CD14-positive monocyte (primary cell): ENCODE results near the gene GRIN2C. TPM values are rescaled to one million over a fixed set of nuclear protein-coding genes. Genes with fewer than 3 reads are reported as not detected.

Source experiments
- DNase-seq, 3 donors: peaks; one replicate each; pipeline ENCODE4 v3.0.0-alpha.2; 2011 to 2022
- H2AFZ ChIP-seq: 2 replicates; pipeline ENCODE4 v1.6.0; 2012; ENCODE audit warnings: mild to moderate bottlenecking, low read depth, low read length, inconsistent platforms; ENCODE audit not compliant: insufficient read depth, poor library complexity, severe bottlenecking
- H3K27ac ChIP-seq, 2 donors: 1 replicate in 1 of 2; 2 replicates in 1 of 2; pipeline ENCODE4 v1.5.1; 2012 to 2013; ENCODE audit warnings: low read length in 2 of 2, control low read depth in 1 of 2, inconsistent platforms in 1 of 2, low read depth in 1 of 2, mild to moderate bottlenecking in 1 of 2
- H3K27me3 ChIP-seq, 2 donors: one replicate each; pipeline versions ENCODE4 v1.6.0 to v1.6.1; 2011 to 2013; ENCODE audit warnings: low read length in 2 of 2; ENCODE audit not compliant: control insufficient read depth in 2 of 2, insufficient read depth in 2 of 2
- H3K36me3 ChIP-seq, 2 donors: replicated peaks in 1 of 2; 1 replicate in 1 of 2; 2 replicates in 1 of 2; pipeline versions ENCODE4 v1.5.1 to v1.6.1; 2012 to 2013; ENCODE audit warnings: low read length in 2 of 2, control low read depth in 1 of 2, inconsistent platforms in 1 of 2, mild to moderate bottlenecking in 1 of 2; ENCODE audit not compliant: insufficient read depth in 2 of 2, control insufficient read depth in 1 of 2
- H3K4me1 ChIP-seq, 2 donors: 1 replicate in 1 of 2; 2 replicates in 1 of 2; pipeline versions ENCODE4 v1.5.1 to v1.6.1; 2012 to 2013; ENCODE audit warnings: low read length in 2 of 2, control low read depth in 1 of 2, inconsistent platforms in 1 of 2, mild to moderate bottlenecking in 1 of 2, moderate library complexity in 1 of 2; ENCODE audit not compliant: insufficient read depth in 2 of 2, control insufficient read depth in 1 of 2
- H3K4me2 ChIP-seq: replicated peaks from 2 replicates; pipeline ENCODE3; 2012; ENCODE audit warnings: low read length, moderate library complexity, mild to moderate bottlenecking; ENCODE audit not compliant: poor library complexity, severe bottlenecking; ENCODE audit errors: extremely low read depth
- H3K4me3 ChIP-seq, 3 experiments: fragments of 200-600 bp in 1 of 3; sonication (generic) in 1 of 3; replicated peaks in 1 of 3; 1 replicate in 2 of 3; 2 replicates in 1 of 3; pipeline ENCODE4 v1.5.1; 2011 to 2013; ENCODE audit warnings: low read length in 3 of 3, mild to moderate bottlenecking in 3 of 3, control low read depth in 2 of 3, low read depth in 2 of 3, inconsistent platforms in 1 of 3, moderate library complexity in 1 of 3
- H3K79me2 ChIP-seq: 2 replicates; pipeline ENCODE4 v1.6.0; 2012; ENCODE audit warnings: mild to moderate bottlenecking, control low read depth, inconsistent platforms, low read length, moderate library complexity; ENCODE audit not compliant: insufficient read depth
- H3K9ac ChIP-seq: 2 replicates; pipeline ENCODE4 v1.6.0; 2017; ENCODE audit warnings: low read length, mild to moderate bottlenecking; ENCODE audit not compliant: insufficient read depth, poor library complexity, severe bottlenecking
- H3K9me3 ChIP-seq, 2 donors: replicated peaks in 1 of 2; 1 replicate in 1 of 2; 2 replicates in 1 of 2; pipeline versions ENCODE4 v1.5.1 to v1.6.1; 2012 to 2013; ENCODE audit warnings: low read length in 2 of 2, control low read depth in 1 of 2; ENCODE audit not compliant: control insufficient read depth in 1 of 2, insufficient read depth in 1 of 2
- H4K20me1 ChIP-seq: 2 replicates; pipeline ENCODE4 v1.6.0; 2012; ENCODE audit warnings: mild to moderate bottlenecking, low read length, control low read depth, moderate library complexity; ENCODE audit not compliant: insufficient read depth
- H3K27ac Mint-ChIP-seq, 7 donors: one replicate each; pipeline ENCODE4 v1.8.0; 2020; ENCODE audit warnings: mild to moderate bottlenecking in 7 of 7, mixed read lengths in 7 of 7, moderate library complexity in 6 of 7, inconsistent platforms in 2 of 7
- H3K27me3 Mint-ChIP-seq, 3 donors: one replicate each; pipeline ENCODE4 v1.8.0; 2021 to 2022; ENCODE audit warnings: low read depth in 3 of 3, mild to moderate bottlenecking in 3 of 3, mixed read lengths in 3 of 3, moderate library complexity in 3 of 3, inconsistent platforms in 1 of 3
- H3K36me3 Mint-ChIP-seq, 2 donors: one replicate each; pipeline ENCODE4 v1.8.0; 2020; ENCODE audit warnings: mixed read lengths in 2 of 2, inconsistent platforms in 1 of 2, mild to moderate bottlenecking in 1 of 2
- H3K4me1 Mint-ChIP-seq: one replicate; pipeline ENCODE4 v1.8.0; 2020; ENCODE audit warnings: mild to moderate bottlenecking, mixed read lengths
- H3K4me3 Mint-ChIP-seq, 2 donors: one replicate each; pipeline ENCODE4 v1.8.0; 2020; ENCODE audit warnings: mild to moderate bottlenecking in 2 of 2, mixed read lengths in 2 of 2, moderate library complexity in 1 of 2
- H3K9me3 Mint-ChIP-seq, 7 donors: one replicate each; pipeline ENCODE4 v1.8.0; 2020 to 2022; ENCODE audit warnings: mixed read lengths in 7 of 7, mild to moderate bottlenecking in 6 of 7, moderate library complexity in 6 of 7, inconsistent platforms in 2 of 7
- CTCF ChIP-seq: fragments of 200-600 bp; IDR thresholded peaks from one replicate; pipeline ENCODE4 v1.8.0; 2022; ENCODE audit warnings: antibody characterized with exemption, mild to moderate bottlenecking
- WGBS: methylation state at CpG from one replicate; pipeline ENCODE4 v1.1.5; 2013; ENCODE audit warnings: missing lambda C conversion rate; ENCODE audit not compliant: insufficient coverage; 5-methylcytosine and 5-hydroxymethylcytosine counted together
- intact Hi-C, 2 donors: fragments of 100-400 bp; cut with micrococcal nuclease; formaldehyde crosslinking; loops; one replicate each; pipeline versions ENCODE4 v1.15.0 to v1.15.1; 2023
- polyA plus RNA-seq, 3 donors: library from polyadenylated mRNA; depleted of rRNA in 1 of 3; unstranded in 2 of 3; stranded (reverse) in 1 of 3; fragments of 300-500 nt in 2 of 3; fragments of >200 nt in 1 of 3; fragmentation: Illumina TruSeq in 2 of 3; gene quantifications; 1 replicate in 2 of 3; 2 replicates in 1 of 3; pipeline ENCODE4 v1.2.3, GENCODE V29; 2012 to 2021

The GRIN2C gene
- polyA plus RNA-seq, 3 donors, result 0.04 TPM; not detected in 2

- peaks cover 16 to 19% of the 10 kb centered on the region in 2 donors for H3K36me3 Mint-ChIP-seq
These were observed 4.0 kb upstream of the GRIN2C start for GRCh38 chr17:74863420-74864296.

More at GRCh38 chr17:74863420-74864296, 4.0 kb upstream of the GRIN2C start:
- no peak overlapping the region for H3K4me2 ChIP-seq
- no peak overlapping the region for H3K27ac ChIP-seq
- peaks cover 0 to 9% of the 10 kb centered on the region in 2 donors for H3K9me3 ChIP-seq
- Mint-ChIP-seq H3K27ac (no peak overlapping the region), H3K4me1 (peaks cover 27% of the 10 kb centered on the region), H3K27me3 (peaks cover 32 to 49% (median 46%) of the 10 kb centered on the region in 3 donors), H3K4me3 (no peak overlapping the region), H3K9me3 (peaks cover 0 to 26% (median 6%) of the 10 kb centered on the region in 7 donors)
- no peaks in the 10 kb centered on the region for H3K79me2 ChIP-seq
- no peaks in the 10 kb centered on the region for H3K36me3 ChIP-seq
- no peak overlapping the region for H3K4me3 ChIP-seq
- no peaks in the 10 kb centered on the region for H4K20me1 ChIP-seq
- H2AFZ ChIP-seq, result no peak overlapping the region
- peaks cover 23 to 31% of the 10 kb centered on the region in 2 donors for H3K4me1 ChIP-seq
- TF ChIP-seq CTCF, result no peak
- peaks cover 27 to 38% of the 10 kb centered on the region in 2 donors for H3K27me3 ChIP-seq
- intact Hi-C loops, result loop anchor here (2.0 to 10.0 kb wide), 6 partner anchors 71 to 489 kb away; no protein-coding TSS in a partner anchor
- no peak overlapping the region for H3K9ac ChIP-seq
- DNase-seq, result no peak
- WGBS, result 94% methylated on average over 21 of the region's 25 CpGs
